Activated CD4-positive, alpha-beta T cell treated with anti-CD3 and anti-CD28 coated beads, Interleukin-2, amount 50 U/mL, for 48 hours (primary cell): ENCODE results near the gene GIT1.
"Not testable (repeated sequence)": the region's sequence is repeated elsewhere in the genome, so short reads cannot be mapped to it uniquely, and the experiment has no call there.

Experiments
- DNase-seq, 2 experiments: peaks; one replicate each; pipeline ENCODE4 v3.0.0-alpha.2; 2020

Gene GIT1

GRCh38 chr17:29567554-29568330 is 21.7 kb downstream of the GIT1 start:
- DNase-seq, result peak; percentile 80 to 86

- no peak for DNase-seq
Observed at GRCh38 chr17:29567304-29567553, 22.2 kb downstream of the GIT1 start.

GRCh38 chr17:29566473-29567303 is 22.8 kb downstream of the GIT1 start, which contains the start of gene ABHD15:
ABHD15 (minus strand) TSS chr17:29567037; CDS start chr17:29566966, 71 bp downstream.
- DNase-seq, result peak; percentile 71 to 76

GRCh38 chr17:29565643-29566472 is 23.6 kb downstream of the GIT1 start:
- DNase-seq, result peak; percentile 64 to 69

- no peak for DNase-seq
Observed at GRCh38 chr17:29563816-29564215, 25.6 kb downstream of the GIT1 start.

- no peak for DNase-seq
Observed at GRCh38 chr17:29562615-29563014, 26.8 kb downstream of the GIT1 start.

- no peak for DNase-seq
Observed at GRCh38 chr17:29561554-29562517, 27.6 kb downstream of the GIT1 start.

- DNase-seq, result no peak
Observed at GRCh38 chr17:29560316-29560715, 29.1 kb downstream of the GIT1 start.

- DNase-seq, result no peak
Observed at GRCh38 chr17:29559640-29560039, 29.8 kb downstream of the GIT1 start.

- DNase-seq, result not testable (repeated sequence)
Observed at GRCh38 chr17:29558139-29558538, 31.3 kb downstream of the GIT1 start.

- no peak for DNase-seq
Observed at GRCh38 chr17:29557739-29558116, 31.7 kb downstream of the GIT1 start.

- DNase-seq, result no peak
Observed at GRCh38 chr17:29557085-29557738, 32.2 kb downstream of the GIT1 start.

GRCh38 chr17:29555840-29556239 is 33.6 kb downstream of the GIT1 start:
- no peak for DNase-seq

- DNase-seq, result no peak
Observed at GRCh38 chr17:29549177-29549923, 40.1 kb downstream of the GIT1 start.

GRCh38 chr17:29546830-29547229 is 42.6 kb downstream of the GIT1 start:
- no peak for DNase-seq

GRCh38 chr17:29546085-29546484 is 43.4 kb downstream of the GIT1 start:
- DNase-seq, result no peak

GRCh38 chr17:29544066-29544465 is 45.4 kb downstream of the GIT1 start:
- DNase-seq, result no peak

- DNase-seq, result no peak
Observed at GRCh38 chr17:29533976-29534375, 55.5 kb downstream of the GIT1 start.

- no peak for DNase-seq
Observed at GRCh38 chr17:29526322-29526721, 63.1 kb downstream of the GIT1 start.

- DNase-seq, result no peak
Observed at GRCh38 chr17:29524692-29525091, 64.8 kb downstream of the GIT1 start.
